Suprapubic skin (tissue), 3 donors: ENCODE data around the gene RAP1GAP.

Experiments used
- EP300 ChIP-seq: sonication (generic); formaldehyde crosslinking; IDR thresholded peaks from one replicate; pipeline ENCODE4 v1.6.1; 2017; ENCODE audit warnings: antibody characterized with exemption
- TF ChIP-seq, protein P1 (sequence below), 2 donors: fragments of 200-600 bp in 1 of 2; fragments of 450-650 bp in 1 of 2; sonication (generic) in 1 of 2; IDR thresholded peaks; one replicate each; pipeline ENCODE4 v1.5.1; 2016 to 2019; ENCODE audit warnings: antibody characterized with exemption in 2 of 2, mild to moderate bottlenecking in 1 of 2, moderate library complexity in 1 of 2

DNA sequence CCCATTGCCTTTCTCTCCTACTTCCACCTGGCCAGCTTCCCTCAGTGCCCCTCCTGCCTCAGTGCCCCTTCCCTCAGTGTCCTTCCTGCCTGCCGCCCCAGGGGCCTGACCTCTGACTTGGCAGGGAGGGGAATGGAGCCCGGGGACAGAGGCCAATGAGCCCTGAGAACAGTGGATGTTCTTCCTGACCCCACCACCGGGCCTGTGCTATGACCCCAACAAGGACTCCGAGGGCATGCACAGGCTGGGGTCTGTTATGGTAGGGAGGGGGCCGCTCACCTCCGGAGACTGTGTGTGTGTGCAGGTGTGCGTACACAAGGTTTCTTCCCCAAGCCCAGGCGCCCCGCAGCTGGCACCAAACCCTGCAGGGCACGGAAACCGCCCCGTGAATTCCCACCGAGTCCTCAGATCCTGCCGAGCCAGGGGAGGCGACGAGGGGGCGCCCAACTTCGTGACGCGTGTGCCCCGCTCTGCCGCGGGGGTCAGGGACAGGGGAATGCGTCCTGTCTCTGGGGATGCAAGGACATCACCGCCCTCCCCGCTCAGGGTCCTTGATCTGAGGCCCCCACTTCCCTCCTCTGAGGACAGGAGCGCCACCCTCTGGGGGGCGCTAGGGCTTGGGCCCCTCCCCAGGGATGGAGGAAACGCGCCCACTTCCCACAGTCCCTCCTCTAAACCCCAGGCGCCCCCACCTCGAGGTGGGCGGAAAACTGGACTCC is 766 bp downstream of the RAP1GAP start:
- TF ChIP-seq, protein P1, sequence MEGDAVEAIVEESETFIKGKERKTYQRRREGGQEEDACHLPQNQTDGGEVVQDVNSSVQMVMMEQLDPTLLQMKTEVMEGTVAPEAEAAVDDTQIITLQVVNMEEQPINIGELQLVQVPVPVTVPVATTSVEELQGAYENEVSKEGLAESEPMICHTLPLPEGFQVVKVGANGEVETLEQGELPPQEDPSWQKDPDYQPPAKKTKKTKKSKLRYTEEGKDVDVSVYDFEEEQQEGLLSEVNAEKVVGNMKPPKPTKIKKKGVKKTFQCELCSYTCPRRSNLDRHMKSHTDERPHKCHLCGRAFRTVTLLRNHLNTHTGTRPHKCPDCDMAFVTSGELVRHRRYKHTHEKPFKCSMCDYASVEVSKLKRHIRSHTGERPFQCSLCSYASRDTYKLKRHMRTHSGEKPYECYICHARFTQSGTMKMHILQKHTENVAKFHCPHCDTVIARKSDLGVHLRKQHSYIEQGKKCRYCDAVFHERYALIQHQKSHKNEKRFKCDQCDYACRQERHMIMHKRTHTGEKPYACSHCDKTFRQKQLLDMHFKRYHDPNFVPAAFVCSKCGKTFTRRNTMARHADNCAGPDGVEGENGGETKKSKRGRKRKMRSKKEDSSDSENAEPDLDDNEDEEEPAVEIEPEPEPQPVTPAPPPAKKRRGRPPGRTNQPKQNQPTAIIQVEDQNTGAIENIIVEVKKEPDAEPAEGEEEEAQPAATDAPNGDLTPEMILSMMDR (IDR thresholded peaks at IDR 0.05), result no peak
- TF ChIP-seq EP300, result no peak
